Subcutaneous abdominal adipose tissue (tissue), 5 donors: ENCODE results near the gene KCNE3.

Experiments
- H3K27ac ChIP-seq: one replicate; pipeline ENCODE4 v1.7.0; 2013; ENCODE audit warnings: low read depth, mild to moderate bottlenecking, inconsistent platforms, low read length, moderate library complexity
- H3K27me3 ChIP-seq, 5 donors: one replicate each; pipeline ENCODE4 v1.7.0; 2013; ENCODE audit warnings: low read length in 5 of 5, inconsistent platforms in 1 of 5; ENCODE audit not compliant: control insufficient read depth in 5 of 5, insufficient read depth in 4 of 5
- H3K36me3 ChIP-seq, 5 donors: one replicate each; pipeline ENCODE4 v1.7.0; 2013; ENCODE audit warnings: low read length in 5 of 5; ENCODE audit not compliant: control insufficient read depth in 5 of 5, insufficient read depth in 5 of 5
- H3K4me1 ChIP-seq, 5 donors: one replicate each; pipeline ENCODE4 v1.7.0; 2013; ENCODE audit warnings: low read length in 5 of 5, mild to moderate bottlenecking in 3 of 5, moderate library complexity in 1 of 5; ENCODE audit not compliant: control insufficient read depth in 5 of 5, insufficient read depth in 5 of 5
- H3K4me3 ChIP-seq, 5 donors: one replicate each; pipeline ENCODE4 v1.7.0; 2013; ENCODE audit warnings: low read length in 5 of 5, low read depth in 1 of 5
- H3K9ac ChIP-seq, 5 donors: one replicate each; pipeline ENCODE4 v1.7.0; 2013; ENCODE audit warnings: low read length in 5 of 5, mild to moderate bottlenecking in 4 of 5, moderate library complexity in 3 of 5
- H3K9me3 ChIP-seq, 5 donors: one replicate each; pipeline ENCODE4 v1.7.0; 2013; ENCODE audit warnings: low read length in 5 of 5; ENCODE audit not compliant: control insufficient read depth in 5 of 5
- donor health status: healthy.
- donor health status: healthy.
- donor health status: healthy.
- donor health status: healthy.
- donor health status: healthy.

KCNE3 gene

DNA sequence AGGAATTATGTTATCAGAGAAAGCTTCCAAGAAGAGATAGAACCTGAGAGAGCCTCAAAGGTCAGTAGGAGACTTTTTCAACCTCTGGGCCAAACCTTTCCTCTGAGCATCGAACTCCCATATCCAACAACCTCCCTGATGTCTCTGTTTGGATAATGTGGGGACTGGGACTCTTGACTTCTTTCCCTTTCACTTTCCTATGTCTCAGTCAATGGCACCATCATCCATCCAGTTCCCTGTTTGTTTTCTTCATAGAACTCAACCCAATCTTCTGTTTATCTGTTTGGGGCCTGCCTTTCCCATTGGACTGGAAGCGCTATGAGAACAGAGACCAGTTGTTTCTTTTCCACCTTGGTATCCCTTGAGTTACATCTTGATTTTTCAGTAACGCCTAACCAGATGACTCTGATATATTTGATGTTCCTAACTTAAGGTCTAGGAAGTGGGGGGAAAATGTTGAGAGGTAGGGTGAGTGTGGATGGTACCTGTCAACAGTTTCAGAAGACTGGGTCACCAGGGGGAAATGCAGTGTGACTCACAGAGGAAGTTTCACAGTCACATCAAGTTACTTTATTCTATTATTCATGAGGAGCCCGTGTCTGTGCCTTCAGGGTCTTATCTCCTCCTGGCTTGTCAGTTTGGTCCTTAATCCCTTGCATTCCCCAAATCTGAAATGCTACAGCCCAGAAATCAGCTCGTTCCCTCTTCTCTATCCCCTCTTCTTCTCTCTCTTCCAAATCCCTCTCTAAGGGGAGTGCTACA, 4.5 kb upstream of the KCNE3 start:
- Histone ChIP-seq H3K9me3 (no peaks in the 10 kb centered on the region), H3K27me3 (no peaks in the 10 kb centered on the region), H3K4me1 (peaks cover under 1 to 28% (median 25%) of the 10 kb centered on the region in 5 donors), H3K4me3 (no peak overlapping the region), H3K27ac (no peak overlapping the region), H3K9ac (no peak overlapping the region), H3K36me3 (no peaks in the 10 kb centered on the region)

DNA sequence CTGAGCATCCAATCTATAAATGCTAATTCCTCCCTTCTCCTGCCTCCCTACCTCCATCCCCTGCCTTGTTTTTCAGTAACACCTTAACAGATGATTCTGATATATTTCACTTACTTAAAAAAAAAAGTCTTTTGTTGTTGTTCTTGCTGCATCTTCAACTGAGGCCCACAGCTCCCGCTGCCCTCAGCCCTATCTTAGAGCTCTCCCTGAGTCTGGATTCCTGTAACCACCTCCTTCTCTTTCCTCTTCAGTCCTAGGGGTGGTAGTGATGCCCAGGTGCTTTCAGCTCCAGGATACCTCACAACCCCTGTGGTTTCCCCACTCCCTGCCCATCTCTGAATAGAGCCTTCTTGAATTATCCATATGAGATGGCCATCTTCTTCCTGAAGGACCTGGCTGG, 3.7 kb upstream of the KCNE3 start:
- Histone ChIP-seq H3K27ac (no peak overlapping the region), H3K4me3 (no peak overlapping the region), H3K9me3 (no peaks in the 10 kb centered on the region), H3K9ac (no peak overlapping the region), H3K4me1 (peaks cover 2 to 36% (median 33%) of the 10 kb centered on the region in 5 donors), H3K27me3 (no peaks in the 10 kb centered on the region), H3K36me3 (no peaks in the 10 kb centered on the region)

DNA sequence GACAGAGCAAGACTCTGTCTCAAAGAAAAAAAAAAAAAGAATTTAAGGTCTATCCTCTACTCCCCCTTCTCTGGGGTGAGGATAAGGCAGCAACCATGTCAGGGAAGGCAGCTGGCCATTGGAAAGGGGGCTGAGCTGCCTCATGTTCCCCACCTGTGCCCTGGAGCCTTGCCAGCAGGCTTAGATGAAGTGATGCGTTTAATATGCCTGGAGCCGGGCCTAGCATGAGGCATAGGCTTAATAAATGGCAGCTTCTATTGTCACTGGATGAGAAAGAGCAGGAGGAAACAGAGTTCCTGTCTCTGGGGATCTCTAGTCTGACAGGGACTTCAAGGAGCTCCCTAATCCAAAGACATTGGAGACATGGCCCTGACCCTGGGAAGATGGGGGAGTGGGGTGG, 3.2 kb upstream of the KCNE3 start:
- H3K27me3 ChIP-seq, result no peaks in the 10 kb centered on the region
- no peak overlapping the region for H3K4me3 ChIP-seq
- H3K27ac ChIP-seq, result no peak overlapping the region
- H3K9me3 ChIP-seq, result no peaks in the 10 kb centered on the region
- peaks cover 2 to 38% (median 33%) of the 10 kb centered on the region in 5 donors for H3K4me1 ChIP-seq
- no peaks in the 10 kb centered on the region for H3K36me3 ChIP-seq
- no peak overlapping the region for H3K9ac ChIP-seq

GRCh38 chr11:74468936-74469335, 1.6 kb upstream of the KCNE3 start:
- Histone ChIP-seq H3K36me3 (no peaks in the 10 kb centered on the region), H3K27me3 (no peaks in the 10 kb centered on the region), H3K9me3 (no peaks in the 10 kb centered on the region), H3K4me1 (peaks cover 2 to 33% (median 28%) of the 10 kb centered on the region in 5 donors), H3K9ac (peak overlapping the region in 1 of 5 donors; percentile 14), H3K4me3 (no peak overlapping the region), H3K27ac (no peak overlapping the region)

GRCh38 chr11:74468521-74468920, 1.2 kb upstream of the KCNE3 start:
- peak overlapping the region in 1 of 5 donors; percentile 14 for H3K9ac ChIP-seq
- no peak overlapping the region for H3K4me3 ChIP-seq
- H3K36me3 ChIP-seq, result no peaks in the 10 kb centered on the region
- H3K9me3 ChIP-seq, result no peaks in the 10 kb centered on the region
- peaks cover 2 to 33% (median 28%) of the 10 kb centered on the region in 5 donors for H3K4me1 ChIP-seq
- H3K27ac ChIP-seq, result no peak overlapping the region
- H3K27me3 ChIP-seq, result no peaks in the 10 kb centered on the region

- Histone ChIP-seq H3K9me3 (no peaks in the 10 kb centered on the region), H3K36me3 (no peaks in the 10 kb centered on the region), H3K9ac (peak overlapping the region in 3 of 5 donors; percentile 53 to 77 (median 73)), H3K4me3 (peak overlapping the region in 4 of 5 donors; percentile 42 to 85 (median 77)), H3K27ac (no peak overlapping the region), H3K4me1 (peaks cover 2 to 33% (median 28%) of the 10 kb centered on the region in 5 donors), H3K27me3 (no peaks in the 10 kb centered on the region)
Observed at GRCh38 chr11:74468058-74468457, 709 bp upstream of the KCNE3 start.

DNA sequence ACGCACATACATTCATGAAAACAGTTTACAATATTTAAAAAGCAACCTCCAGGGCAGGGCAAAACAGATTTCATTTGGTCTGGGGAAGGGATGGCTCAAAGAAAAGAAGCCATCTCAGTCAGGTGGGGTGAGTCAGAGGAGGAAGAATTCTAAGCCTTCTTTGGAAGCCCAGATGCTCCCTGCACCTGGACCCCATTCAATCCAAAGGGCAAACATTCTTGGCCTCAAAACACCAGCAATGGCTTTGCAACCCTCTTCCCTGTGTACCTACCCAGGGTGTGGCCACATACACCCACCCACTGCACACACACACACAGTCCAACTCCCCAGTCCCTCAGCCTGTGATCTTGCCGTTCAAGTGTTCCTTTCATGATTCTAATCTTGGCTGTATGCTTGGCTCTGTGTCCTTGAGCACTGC, 2.0 kb downstream of the KCNE3 start:
- Histone ChIP-seq H3K4me3 (no peak overlapping the region), H3K9me3 (no peaks in the 10 kb centered on the region), H3K36me3 (no peaks in the 10 kb centered on the region), H3K9ac (no peak overlapping the region), H3K27me3 (no peaks in the 10 kb centered on the region), H3K4me1 (peaks cover 2 to 61% (median 41%) of the 10 kb centered on the region in 5 donors), H3K27ac (no peak overlapping the region)

DNA sequence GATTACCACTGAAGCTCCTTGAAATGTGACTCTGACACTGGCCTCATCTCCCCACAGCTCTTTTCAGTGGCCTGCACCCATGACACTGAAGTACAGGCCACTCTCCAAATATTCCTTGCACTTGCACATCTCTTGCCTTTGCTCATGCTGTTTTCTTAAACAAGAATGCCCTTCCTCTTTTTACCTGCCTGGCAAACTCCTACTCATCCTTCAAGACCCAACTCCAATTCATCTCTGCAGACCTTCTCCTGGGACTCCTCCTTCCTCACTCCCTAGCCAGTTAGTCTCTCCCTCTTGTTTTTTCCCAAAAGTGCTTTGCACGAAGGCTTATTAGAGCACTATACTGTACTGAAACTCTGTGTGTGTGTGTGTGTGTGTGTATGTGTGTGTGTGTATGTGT, 2.6 kb downstream of the KCNE3 start:
- Histone ChIP-seq H3K36me3 (no peaks in the 10 kb centered on the region), H3K27ac (no peak overlapping the region), H3K4me1 (peaks cover 2 to 66% (median 45%) of the 10 kb centered on the region in 5 donors), H3K27me3 (no peaks in the 10 kb centered on the region), H3K9ac (no peak overlapping the region), H3K4me3 (no peak overlapping the region), H3K9me3 (no peaks in the 10 kb centered on the region)

GRCh38 chr11:74463216-74463615, 4.1 kb downstream of the KCNE3 start:
- peaks cover 0 to 3% (median 0%) of the 10 kb centered on the region in 5 donors for H3K36me3 ChIP-seq
- no peak overlapping the region for H3K27ac ChIP-seq
- no peaks in the 10 kb centered on the region for H3K27me3 ChIP-seq
- H3K9ac ChIP-seq, result no peak overlapping the region
- no peak overlapping the region for H3K4me3 ChIP-seq
- no peaks in the 10 kb centered on the region for H3K9me3 ChIP-seq
- H3K4me1 ChIP-seq, result peaks cover 2 to 62% (median 49%) of the 10 kb centered on the region in 5 donors

DNA sequence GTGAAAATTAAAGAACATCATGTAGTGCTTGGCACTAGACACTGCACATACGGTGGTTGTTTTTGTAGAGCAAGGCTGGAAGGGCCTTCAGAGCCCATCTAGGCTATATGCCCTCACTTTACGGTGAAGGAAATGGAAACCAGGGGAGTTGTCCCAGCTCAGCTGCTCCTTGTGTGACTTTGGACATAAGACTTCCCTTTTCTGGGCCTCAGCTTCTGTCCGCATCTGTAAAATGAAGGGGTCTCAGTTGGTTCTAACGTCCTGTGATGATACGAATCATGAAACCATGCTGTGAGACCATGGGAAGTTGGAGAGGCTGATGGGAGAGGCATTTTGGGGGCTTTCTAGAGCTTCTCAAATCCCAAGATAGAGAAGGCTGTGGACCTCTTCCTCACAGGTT, 4.7 kb downstream of the KCNE3 start:
- Histone ChIP-seq H3K27me3 (no peaks in the 10 kb centered on the region), H3K36me3 (peaks cover 0 to 3% (median 0%) of the 10 kb centered on the region in 5 donors), H3K9ac (peak overlapping the region in 1 of 5 donors; percentile 65), H3K4me3 (peak overlapping the region in 2 of 5 donors; percentile 56 to 58), H3K27ac (no peak overlapping the region), H3K4me1 (peaks cover 2 to 57% (median 45%) of the 10 kb centered on the region in 5 donors), H3K9me3 (no peaks in the 10 kb centered on the region)
